HG03342 (cell line): ENCODE data around the gene LAMB3.
A peak's percentile ranks its signal among the peaks of the same experiment; 100 is the strongest.

Source experiments
- ATAC-seq: cut with Tn5 transposase; IDR thresholded peaks from one replicate; pipeline ENCODE4 v1.9.1; 2021; ENCODE audit warnings: mild to moderate bottlenecking, moderate library complexity; ENCODE audit not compliant: unreplicated experiment

The LAMB3 gene

DNA sequence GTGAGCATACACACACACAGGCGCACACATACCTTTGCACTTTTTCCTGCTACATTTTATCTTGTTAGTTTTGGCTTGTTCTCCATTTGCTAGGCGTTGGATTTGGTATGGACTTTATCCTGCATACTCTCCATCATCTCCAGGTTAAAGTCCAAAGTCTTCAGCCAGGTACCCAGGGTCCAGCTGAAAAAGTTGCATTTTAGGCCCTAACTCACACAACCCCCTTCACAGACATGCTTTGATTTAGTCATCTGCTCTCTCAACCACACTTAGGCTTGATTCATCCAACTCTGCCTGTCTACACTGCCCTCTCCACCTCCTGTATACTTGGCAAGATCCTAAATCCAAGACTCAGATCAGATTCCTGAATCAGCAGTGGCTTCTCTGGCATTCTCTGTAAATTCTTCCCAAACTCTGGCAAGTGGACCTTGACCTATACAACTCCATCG is 10.7 kb upstream of the LAMB3 start:
- ATAC-seq: no peak

DNA sequence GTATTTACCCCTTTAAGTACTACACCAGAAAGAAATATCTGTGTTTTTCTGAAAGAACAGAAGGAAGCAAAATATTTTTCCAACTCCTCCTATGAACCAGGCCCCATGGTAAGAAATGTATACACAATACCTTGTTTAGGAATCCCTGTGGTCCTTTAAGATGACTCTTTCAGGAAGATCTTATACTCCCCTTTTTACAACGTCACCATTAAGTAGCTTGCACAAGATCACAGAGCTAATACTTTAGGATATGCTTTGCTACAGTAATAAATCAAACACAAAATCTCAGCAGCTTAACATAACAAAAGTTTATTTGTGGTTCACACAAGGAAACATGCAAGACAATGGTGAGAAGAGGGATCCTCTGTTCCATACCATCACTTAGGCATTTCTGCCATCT is 8.8 kb upstream of the LAMB3 start:
- no peak for ATAC-seq

DNA sequence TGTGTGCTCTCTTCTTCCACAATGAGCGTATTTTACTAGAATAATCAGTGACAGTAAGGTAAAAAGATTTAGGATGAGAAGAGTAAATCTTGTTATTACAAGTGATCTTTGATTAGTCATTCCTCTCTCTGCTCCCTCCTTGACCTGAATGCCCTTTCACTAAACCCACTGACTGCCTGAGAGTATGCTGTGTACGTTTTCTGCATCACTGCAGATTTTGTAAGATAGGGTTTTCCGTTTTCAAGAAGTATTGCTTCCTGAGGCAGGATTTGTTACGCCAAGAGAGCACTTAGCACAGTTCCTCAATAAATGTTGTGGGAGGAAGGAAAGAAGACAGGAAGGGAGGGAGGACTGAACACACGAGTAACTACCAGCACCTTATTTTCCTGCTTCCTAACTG is 7.7 kb upstream of the LAMB3 start:
- peak; percentile 86 for ATAC-seq

DNA sequence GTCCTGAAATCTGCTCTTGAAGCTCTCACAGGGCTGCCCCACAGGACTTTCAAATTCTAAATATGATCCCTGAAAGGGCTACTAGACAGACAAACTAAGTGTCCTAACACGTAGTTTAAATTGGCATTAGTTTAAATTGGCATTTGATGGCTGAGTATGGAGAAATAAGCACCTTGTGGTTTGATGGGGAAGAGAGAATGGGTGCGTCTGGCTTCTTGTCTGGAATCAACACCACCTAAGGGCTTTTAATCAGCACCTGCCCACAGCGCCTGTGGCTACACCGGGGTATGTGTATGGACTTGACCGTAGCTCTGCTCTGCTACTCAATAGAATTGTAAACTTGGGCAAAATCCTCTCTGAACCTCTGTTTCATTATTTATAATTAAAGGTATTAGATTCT is 5.7 kb upstream of the LAMB3 start:
- ATAC-seq: no peak

DNA sequence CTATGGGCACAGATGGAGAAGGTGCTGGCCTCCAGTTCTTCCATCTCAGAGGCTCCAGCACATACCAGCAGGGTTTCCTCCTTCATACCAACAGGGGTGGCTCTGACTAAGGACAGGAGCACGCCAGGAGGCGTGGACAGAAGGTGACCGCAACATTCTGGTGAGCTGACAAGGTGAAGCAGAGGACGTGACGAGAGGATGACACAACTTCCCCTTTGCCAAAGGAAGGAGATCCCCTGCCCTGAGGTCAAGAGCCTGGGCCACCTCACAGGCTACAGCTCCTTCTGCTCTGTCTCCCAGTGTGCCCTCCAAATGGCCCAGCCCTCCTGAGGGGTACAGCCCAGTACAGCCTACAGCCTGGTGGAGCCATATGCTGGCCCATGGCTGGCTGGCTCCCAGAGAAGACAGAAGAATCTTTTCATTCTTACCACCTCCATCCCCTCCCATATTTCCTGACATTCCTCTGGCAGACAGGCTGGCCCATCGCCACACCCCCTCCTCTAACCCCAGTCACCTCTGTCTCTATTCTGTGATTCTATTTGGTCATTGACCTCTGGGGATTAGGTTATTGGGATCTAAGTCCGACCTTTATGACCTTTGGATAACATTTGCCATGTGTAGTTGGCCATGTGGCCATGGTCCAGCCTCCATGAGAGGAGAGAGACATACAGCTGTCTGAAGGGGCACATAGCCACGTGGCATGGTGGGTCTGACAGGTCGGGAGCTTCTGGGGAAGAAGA is 5.1 kb upstream of the LAMB3 start:
- ATAC-seq: no peak

DNA sequence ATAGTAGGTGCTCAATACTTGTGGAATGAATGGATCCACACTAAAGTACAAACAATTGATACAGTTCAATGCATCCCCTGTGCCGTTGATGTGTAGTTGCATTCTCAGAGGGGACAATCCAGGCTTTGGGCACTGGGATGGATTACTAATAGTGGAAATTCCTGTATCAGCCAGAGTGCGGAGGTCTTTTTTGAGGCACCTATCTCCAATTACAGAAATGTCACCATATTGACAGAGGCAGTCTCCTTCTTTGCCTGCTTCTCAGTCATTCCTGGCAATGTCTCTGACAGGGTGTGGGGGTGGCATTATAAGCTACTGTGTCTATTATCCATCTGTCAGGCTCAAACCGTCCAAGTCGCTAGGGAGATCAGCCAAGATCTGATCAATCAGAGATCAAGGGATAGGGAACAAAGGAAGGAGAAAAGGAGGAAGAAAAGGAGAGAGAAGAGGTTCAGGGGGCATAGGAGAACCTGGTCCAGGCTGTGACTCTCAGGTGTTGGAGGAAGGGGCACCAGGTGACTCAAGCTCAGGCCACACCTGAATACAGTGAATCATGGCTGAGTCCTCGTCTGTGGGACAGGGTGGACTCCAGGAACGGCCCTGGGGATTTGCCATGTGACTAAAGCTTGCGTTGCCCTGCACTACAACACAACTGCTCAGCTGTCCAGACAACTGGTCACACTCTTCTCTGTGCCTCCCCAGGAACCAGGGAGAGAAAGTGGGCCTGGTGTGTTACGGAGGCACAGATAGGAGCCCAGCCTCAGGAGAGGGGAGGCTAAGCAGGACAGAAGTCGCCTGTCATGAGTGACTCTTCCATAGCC is 3.4 kb upstream of the LAMB3 start:
- ATAC-seq: no peak

DNA sequence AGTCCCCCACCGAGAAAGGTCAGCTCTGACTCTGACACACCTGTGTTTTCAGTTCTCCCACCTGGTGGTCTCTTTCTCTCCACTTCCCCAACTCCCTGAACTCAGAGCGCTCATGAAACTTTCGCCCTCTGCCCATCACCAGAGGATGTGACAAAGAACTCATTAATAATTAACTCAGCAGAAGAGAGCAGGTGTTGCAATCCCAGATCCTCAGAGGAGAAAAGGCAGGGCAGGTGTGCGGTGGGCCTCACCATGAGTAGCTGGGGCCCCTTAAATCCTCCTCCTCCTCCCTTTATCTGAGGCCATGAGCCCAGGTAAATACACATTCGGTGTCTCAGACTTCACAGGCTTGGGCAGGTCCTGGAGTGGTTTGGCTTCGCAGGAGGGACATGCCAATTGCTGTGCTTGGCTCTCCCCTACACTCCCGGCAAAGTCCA is 1.7 kb upstream of the LAMB3 start:
- peak; percentile 47 for ATAC-seq

DNA sequence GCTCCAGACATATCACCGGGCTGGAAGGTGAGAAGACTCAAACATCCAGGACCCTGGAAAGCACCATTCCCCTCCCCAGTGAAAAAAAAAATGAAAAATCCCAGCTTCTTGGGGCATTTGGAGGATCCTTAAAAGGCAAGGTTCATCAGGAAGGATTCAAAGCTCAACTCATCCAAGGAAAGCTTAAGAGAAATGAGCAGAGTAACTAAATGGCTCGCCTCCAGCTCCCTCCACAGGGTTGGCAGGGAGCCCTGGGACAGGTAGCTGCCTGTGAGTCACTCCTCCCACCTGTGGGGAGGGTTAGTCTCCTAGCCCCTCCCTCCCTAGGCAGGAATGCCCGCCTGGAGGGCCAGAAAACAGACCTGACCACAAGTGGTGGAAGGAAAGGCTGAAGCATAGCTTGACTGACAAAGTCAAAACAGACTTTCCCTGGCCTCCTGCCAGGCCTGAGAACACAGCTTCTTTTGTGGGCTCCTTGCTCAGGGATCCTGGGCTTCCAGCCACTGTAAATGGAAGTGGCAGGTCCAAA is 712 bp upstream of the LAMB3 start:
- no peak for ATAC-seq

DNA sequence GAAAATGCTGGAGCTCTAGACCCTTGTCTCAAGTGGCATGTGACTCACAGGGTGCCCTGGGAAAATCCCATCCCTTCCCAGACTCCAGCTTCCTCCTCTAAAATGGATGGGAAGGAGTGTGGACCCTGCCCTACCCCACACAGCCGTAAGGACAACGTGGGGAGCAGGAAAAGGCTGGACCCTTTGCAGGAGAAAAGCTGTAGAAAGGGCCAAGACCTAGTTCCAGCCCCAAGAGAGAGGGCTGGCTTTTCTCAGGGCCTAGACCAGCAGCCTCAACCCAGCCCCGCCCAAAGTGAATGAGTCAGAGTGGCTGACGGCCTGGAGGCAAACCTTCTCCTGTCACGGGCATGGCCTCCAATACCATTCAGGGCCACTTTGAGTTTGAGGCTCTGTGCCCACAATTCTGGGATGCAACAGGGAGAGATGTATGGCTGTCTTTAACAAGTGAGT is 1.1 kb downstream of the LAMB3 start:
- ATAC-seq: peak; percentile 73

DNA sequence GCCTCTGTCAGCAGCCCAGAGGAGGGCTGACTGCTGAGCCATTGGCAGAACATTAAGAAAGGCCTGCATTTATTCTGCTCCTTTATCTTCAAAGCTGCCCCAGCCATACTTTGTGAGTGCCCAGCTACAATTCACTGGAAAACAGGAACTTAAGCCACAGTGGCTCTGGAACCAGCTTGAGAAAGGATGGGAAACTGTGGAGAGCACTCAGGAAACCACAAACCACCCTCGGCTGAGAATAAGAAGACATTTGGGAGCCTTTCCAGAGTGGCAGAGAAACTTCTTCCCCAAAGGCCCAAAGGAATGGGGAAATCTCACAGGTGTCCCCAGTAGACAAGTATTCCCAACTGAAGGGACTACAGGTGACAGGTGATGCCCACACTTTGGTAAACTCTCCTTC is 1.8 kb downstream of the LAMB3 start:
- no peak for ATAC-seq

DNA sequence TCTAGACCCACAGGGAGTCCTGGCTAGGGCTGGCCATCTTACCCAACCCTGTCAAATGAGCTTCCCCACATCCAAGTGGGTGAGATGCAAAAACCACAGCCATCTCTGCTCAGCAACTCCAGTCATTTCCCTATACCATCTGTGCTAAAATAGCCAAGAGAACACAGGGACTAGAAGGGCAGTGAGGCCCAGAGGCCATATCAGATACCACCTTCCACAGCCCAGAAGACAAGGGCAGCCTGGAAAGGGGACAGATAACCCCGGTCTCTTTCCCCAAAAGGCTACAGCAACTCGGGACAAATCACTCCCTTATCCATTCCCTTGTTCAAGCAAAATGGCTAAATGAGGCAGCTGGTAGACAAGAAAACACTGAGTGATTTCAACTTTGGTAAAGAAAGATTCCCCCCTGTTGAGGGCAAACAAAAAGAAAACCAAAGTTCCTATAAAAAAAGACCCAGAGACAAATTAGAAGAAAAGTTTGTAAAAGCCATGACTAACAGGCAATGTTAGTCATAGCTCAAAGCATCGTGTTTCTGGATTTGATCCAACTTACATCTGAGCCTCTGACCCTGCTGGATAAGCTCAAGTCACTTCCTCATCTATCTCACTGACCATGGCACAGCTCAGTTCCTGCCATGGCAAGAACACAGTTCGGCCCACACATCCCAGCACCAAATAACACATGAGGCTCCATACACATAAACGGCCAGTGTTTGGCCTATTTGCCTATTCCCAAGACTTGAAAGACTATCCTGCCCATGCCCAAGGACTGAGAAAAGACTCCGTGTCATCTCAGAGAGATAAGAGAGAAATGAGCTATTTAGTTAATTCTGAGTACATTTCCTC is 3.1 kb downstream of the LAMB3 start:
- no peak for ATAC-seq

DNA sequence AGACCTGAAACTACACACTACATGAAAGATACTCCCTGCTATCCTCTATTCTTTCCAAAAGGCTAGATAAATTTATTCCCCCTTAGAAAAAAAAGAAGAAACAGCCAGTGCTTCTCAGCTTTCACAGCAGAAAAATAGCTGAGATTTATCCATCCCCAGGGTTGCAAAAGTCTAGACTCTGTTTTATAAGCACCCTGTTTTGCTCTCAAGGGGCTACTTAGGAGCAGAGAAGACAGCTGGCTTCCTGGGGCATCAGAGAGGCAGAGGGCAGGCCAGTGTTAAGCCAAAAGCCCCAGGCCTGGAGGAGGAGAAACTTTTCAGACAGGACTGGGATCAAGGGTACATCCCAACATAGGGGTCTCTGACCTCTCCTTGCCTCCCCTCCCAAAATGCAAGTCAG is 3.9 kb downstream of the LAMB3 start:
- no peak for ATAC-seq

DNA sequence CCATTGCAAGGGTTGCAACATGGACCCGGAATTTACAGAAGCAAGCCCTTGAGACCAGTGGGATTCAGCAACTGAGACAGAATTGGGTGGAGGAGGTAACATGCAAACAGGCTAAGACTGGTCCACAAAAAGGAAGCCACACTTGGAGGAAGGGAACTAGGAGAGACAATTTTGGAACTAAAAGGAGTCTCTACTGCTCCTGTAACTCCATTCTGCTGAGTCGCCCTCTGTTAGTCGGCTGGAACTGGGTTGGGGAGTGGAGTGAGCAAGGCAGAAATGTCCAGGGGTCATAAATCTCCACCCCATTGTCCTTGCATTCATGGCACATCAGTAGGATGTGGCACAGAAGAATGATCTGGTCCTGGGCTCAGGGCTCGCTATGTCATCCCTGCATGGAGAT is 5.1 kb downstream of the LAMB3 start:
- no peak for ATAC-seq

DNA sequence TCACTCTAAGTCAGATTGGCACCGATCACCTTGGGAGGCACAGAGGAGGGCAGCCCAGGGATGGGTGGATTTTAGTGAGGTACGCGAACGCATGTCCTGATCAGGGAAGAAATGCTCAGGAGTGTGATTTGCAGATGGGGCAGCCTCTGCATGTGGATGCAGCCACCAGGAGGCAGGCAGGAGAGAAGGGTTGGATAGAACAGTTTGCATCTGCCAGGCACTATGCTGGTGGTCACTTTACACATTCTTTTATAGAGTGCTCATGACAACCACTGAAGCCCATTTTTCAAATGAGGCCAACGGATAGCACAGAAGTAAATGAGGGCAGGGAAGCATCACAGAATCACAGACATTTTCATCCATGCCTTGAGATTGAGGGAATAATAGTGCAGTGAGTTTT is 5.7 kb downstream of the LAMB3 start:
- ATAC-seq: no peak

DNA sequence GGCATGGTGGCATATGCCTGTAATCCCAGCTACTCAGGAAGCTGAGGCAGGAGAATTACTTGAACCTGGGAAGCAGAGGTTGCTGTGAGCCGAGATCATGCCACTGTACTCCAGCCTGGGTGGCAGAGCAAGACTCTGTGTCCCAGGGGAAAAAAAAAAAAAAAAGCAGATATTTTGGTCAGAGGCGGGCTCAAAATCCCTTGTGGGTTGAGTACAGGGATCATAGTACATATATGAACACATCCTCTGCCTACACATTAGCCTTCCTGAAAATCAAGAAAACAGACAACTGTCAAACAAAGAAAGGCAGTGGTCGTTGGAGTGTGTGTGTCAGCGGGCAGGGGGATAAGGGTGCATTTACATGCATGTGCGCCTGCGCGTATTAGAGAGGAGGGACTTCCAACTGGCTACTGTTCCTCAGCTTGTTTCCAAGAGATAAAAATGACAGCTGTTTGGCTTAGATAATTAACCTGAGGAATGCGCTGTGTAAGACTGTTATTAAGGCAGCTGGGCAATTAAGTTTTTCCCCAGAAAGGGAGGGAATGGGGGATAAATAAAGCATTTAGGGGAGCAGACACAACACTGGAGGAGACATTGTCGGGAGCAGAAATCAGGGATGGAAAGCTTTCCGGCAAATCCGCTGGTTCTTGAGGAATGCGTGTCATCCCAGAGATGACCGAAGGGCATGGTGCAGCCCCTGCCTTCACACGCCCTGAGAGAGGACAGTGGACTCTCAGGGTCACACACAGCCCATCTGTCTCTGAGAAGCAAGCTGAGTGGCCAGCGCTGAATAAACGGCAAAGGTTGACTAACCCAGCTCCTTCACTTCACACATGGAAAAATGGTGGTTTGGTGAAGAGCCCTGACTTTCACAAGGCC is 6.4 kb downstream of the LAMB3 start:
- ATAC-seq: no peak

DNA sequence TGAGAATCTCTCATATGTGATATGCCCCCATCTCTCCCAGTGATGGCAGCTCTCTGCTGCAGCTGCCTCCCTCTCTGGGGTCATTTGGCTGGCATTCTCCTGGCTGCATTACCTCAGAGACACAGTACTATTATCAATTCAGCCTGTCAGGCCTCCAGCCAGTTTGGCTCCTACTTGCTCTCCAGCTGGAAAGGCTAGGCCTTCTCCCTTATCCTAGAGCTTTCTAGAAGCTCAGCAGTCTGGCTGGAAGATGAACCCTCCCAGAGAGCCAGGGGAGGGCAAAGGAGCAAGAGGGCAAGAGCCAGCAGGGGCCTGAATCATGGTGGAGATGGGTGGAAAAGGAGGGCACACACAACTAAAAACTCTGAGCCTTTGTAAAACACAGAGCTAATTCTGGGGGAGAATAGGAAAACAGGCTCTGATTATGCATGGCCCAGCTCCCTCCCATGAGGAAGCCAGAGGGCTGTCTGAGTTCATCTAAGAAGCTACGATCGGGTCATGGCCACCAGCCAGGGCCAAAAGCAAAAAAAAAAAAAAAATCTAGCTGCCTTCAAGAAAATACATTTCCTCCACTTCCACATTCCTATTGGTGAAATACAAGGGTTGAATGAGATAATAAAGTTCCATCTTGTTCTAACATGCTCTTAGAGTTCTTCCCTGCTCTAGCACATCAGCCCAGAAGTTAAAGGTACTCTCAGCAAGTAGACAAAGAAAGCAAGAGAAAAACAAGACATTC is 8.8 kb downstream of the LAMB3 start:
- ATAC-seq: no peak

DNA sequence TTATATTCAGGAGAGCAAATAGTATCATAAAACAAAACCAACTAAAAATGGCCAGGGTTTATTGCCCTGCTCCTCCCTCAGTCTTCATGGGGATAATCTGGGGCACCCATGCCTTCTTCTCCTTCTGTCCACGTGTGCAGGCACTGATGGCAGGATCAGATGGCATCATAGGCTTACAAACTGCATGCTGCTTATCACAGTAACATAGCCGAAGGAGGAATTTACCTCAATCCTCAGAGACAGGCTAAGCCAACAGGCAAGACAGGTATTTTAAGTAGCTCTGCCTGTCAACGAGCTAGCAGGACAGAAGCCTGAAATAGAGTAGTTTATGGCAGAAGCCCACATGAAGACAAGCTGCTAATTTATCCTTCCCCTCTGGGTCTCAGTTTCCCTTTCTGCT is 9.4 kb downstream of the LAMB3 start:
- ATAC-seq: no peak

DNA sequence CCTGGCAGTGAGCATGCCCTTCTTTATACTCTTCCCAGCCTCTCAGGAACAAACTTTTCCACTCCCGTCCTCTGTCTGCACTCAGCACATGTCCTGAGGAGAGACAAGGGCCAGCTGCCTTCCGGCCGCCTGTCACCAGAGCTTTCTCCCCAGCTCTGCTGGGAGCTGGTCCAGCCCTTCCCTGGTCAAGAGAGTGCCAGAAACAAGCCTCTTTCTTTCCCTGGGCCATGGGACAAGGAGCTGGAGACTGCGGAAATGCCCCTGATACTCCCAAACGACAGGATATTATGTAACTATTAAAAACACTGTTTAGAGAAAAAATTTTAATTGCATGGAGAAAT is 10.4 kb downstream of the LAMB3 start:
- no peak for ATAC-seq

DNA sequence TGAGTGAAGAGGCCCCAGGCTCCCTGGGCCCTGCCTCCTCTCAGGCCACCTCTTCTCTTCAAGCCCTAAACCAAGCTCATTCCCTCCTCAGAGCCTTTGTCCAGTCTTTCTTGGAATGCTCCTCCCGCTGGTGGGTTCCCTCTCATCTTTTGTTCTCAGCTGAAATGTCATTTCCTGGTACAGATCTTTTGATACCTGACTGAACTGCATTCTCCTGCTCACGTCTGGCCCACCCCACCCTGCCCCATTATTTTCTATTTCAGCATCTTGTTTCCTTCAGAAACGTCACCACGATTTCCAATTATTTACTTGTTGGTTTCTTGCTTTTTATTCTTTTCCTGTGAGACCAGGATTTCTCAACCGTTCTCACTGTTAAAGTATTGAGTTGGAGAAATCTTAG is 16.4 kb downstream of the LAMB3 start:
- no peak for ATAC-seq
